PC-3 (cell line): ENCODE measurements around the gene DAPK1.

Source experiments
- EZH2 ChIP-seq: fragments of 300-600 bp; sonication (generic); IDR thresholded peaks from one replicate; pipeline ENCODE4 v1.6.1; 2017; ENCODE audit warnings: antibody characterized with exemption, mild to moderate bottlenecking, low read length; ENCODE audit not compliant: unreplicated experiment
- EZH2phosphoT487 ChIP-seq: fragments of 300-600 bp; sonication (generic); IDR thresholded peaks from 2 replicates; pipeline ENCODE4 v1.6.1; 2018; ENCODE audit warnings: mild to moderate bottlenecking, antibody characterized with exemption, low read length, borderline replicate concordance
- TF ChIP-seq, protein P1 (sequence below): fragments of 300-600 bp; sonication (generic); conservative IDR thresholded peaks from 2 replicates; pipeline ENCODE4 v1.5.1; 2017; ENCODE audit warnings: antibody characterized with exemption, low read depth, mild to moderate bottlenecking, low read length

DNA sequence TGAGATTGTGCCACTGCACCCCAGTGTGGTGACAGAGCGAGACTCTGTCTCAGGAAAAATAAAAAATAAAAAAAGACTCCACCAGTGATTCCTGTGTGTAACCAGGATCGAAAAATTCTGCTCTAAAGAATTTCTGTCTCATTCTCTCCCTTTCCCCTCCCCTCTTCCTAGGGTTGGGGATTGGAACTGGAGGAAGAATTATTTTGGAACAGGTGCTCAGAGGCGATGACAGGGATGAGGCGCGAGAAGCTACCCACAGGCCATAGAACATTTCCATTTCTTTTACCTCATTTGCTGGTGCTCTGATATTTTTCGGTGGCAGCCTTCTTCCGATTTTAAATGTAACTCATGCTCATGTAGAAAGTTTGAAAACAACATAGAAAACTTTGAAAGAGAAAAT is 80.1 kb downstream of the DAPK1 start:
- TF ChIP-seq, protein P1, sequence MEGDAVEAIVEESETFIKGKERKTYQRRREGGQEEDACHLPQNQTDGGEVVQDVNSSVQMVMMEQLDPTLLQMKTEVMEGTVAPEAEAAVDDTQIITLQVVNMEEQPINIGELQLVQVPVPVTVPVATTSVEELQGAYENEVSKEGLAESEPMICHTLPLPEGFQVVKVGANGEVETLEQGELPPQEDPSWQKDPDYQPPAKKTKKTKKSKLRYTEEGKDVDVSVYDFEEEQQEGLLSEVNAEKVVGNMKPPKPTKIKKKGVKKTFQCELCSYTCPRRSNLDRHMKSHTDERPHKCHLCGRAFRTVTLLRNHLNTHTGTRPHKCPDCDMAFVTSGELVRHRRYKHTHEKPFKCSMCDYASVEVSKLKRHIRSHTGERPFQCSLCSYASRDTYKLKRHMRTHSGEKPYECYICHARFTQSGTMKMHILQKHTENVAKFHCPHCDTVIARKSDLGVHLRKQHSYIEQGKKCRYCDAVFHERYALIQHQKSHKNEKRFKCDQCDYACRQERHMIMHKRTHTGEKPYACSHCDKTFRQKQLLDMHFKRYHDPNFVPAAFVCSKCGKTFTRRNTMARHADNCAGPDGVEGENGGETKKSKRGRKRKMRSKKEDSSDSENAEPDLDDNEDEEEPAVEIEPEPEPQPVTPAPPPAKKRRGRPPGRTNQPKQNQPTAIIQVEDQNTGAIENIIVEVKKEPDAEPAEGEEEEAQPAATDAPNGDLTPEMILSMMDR, result no peak
- TF ChIP-seq EZH2, result no peak
- no peak for TF ChIP-seq EZH2phosphoT487
